Inflammatory macrophage treated with lipopolysaccharide for 1 hour (primary cell): ENCODE measurements around the gene INPP5J.
"Not testable (repeated sequence)": the region's sequence is repeated elsewhere in the genome, so short reads cannot be mapped to it uniquely, and the experiment has no call there.

Experiments
- DNase-seq, 2 donors: peaks; one replicate each; pipeline ENCODE4 v3.0.0-alpha.2; 2020 to 2022

The INPP5J gene

GRCh38 chr22:31088233-31088986 is 34.4 kb upstream of the INPP5J start:
- DNase-seq: no peak

DNA sequence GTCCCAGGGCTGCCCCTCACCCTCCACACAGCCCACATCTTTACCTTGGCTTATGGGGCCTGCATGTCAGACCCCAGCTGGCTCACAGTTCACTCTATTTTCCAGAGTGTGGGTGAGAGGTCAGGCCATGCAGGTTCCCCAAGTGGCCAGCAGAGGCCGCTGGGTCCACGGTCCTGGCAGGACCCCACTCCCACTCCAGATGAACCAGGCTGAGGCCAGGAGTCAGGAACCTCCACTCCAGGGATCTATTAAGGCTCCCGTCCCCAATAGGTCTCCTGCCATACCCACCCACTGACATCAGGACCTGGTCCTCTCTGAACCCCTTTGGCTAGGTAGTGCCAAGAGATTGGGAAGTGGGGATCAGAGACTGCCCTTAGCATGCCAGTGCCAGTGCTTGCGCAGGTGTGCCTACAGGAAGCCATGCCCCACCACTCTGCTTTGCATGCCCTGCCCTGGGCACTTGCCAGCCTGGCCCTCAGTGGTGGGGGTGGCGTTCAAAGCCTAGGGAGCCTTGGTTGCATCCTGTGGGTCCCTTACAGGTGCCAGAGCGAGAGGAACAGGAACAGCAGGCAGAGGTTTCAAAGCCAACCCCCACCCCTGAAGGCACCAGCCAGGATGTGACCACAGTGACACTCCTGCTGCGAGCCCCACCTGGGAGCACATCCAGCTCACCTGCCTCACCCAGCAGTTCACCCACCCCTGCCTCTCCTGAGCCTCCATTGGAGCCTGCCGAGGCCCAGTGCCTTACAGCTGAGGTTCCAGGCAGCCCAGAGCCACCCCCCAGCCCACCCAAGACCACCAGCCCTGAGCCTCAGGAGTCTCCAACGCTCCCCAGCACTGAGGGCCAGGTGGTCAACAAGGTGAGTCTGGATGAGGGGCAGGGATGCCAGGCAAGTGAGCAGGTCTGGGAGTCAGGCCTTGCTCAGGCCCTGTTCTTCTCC is 33.3 kb upstream of the INPP5J start:
- peak; percentile 21 to 56 for DNase-seq

GRCh38 chr22:31090217-31091085 is 32.3 kb upstream of the INPP5J start:
- no peak for DNase-seq

DNA sequence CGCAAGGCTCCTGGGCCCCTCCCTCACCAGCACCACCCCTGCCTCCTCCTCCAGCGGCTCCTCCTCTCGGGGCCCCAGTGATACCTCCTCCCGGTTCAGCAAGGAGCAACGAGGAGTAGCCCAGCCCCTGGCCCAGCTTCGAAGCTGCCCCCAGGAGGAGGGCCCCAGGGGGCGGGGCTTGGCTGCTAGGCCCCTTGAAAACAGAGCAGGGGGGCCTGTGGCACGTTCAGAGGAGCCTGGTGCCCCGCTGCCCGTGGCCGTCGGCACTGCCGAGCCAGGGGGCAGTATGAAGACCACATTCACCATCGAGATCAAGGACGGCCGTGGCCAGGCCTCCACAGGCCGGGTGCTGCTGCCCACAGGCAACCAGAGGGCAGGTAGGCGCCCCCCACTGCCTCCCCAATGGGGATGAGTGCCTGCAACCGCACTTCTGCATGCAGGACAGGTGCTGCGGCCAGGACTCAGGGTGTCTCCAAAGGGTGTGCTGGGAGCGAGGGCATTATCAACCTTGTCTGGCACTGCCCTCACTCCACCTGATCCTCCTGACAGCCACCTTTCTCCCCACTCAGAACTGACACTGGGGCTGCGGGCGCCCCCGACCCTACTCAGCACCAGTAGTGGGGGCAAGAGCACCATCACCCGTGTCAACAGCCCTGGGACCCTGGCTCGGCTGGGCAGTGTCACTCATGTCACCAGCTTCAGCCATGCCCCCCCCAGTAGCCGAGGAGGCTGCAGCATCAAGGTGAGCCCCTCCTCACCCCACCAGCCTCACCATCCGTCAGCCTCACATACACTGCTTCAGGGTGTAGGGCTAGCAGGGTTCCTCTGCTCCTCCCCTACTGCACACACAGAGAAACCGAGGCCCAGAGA is 31.4 kb upstream of the INPP5J start:
- DNase-seq: no peak

GRCh38 chr22:31092161-31092560 is 30.6 kb upstream of the INPP5J start:
- DNase-seq: no peak

DNA sequence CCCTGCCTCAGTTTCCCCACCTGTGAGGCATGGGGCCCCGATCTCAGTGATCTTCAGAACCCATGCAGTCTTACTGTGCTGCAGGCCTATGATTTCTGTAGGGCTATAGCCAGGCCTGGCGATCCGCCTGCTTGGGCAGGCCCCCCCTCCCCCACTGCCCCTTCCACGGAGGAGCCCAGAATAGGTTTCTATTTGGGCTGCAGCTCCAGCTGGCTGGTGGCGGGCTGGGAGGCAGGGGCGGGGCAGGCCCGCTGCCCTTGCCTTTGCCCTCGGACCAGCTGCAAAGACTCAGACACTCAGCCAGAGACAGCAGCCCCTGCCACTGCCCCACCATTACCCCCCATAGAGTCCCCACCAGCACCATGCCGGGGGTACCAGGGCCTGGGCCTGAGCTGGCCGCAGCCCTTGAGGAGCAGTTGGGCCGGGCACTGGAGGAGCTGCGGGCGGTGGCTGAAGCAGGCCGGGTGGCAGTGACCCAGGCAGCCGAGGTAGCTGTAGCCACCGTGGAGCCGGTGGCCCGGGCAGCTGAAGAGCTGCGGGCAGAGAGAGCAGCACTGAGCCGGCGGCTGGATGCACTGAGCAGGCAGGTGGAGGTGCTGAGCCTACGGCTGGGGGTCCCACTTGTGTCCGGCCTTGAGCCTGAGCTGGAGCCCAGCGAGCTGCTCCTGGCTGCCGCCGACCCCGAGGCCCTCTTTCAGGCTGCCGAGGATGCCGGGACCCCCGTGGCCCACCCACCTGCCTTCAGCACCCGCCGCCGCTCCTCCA is 29.5 kb upstream of the INPP5J start:
- no peak for DNase-seq

DNA sequence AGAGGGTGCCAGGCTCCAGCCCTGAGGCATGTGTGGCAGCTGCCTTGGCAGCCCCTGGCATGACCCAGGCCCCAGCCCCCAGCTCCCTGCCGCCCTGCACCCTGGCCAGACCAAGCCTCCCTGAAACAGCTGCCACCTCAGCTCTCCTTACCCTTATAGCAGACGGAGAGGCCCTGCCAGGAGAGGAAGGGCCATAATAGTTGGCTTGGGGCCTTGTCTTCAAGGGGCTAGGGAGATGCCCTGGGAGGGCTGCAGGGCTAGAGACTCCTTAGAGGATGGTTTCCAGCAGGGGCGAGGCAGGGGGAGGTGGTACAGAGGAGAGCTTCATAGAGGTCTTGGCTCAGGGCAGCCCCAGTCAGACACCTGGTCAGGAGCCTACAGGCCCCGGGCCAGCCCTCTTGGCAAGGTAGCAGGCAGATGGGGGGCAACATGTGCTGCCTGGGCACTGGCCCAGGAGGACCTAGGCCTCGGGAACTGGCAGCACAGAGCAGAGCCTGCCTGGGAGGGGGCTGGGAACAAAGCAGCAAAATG is 28.7 kb upstream of the INPP5J start:
- no peak for DNase-seq

GRCh38 chr22:31094741-31095140 is 28.0 kb upstream of the INPP5J start:
- no peak for DNase-seq

DNA sequence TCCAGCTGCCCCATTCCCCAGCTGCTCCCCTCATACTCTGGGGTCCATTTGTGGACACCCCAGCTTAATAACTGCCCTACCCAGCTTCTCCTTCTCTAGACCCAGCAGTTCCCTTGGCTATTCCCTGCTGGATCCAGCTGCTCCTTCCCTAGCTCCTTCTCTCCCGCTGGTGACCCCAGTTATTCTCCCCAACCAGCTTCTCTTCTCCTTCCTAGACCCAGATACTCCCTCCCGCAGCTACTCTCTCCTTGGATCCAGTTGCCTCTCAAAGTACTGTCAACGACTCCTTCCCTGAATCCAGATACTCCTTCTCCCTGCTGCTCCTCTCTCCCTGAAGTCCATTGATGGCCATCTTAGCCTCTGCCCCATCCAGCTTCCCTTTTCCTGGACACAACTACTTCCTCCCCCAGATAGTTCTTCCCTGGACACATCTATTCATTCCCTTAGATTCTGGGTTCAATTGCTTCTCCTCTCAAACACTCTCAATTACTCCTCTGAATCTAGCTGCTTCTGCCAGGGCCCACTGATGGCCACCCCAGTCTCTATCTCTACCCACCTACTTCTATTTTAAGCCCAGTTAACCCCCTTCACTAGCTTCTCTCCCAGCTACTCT is 27.0 kb upstream of the INPP5J start:
- no peak for DNase-seq

DNA sequence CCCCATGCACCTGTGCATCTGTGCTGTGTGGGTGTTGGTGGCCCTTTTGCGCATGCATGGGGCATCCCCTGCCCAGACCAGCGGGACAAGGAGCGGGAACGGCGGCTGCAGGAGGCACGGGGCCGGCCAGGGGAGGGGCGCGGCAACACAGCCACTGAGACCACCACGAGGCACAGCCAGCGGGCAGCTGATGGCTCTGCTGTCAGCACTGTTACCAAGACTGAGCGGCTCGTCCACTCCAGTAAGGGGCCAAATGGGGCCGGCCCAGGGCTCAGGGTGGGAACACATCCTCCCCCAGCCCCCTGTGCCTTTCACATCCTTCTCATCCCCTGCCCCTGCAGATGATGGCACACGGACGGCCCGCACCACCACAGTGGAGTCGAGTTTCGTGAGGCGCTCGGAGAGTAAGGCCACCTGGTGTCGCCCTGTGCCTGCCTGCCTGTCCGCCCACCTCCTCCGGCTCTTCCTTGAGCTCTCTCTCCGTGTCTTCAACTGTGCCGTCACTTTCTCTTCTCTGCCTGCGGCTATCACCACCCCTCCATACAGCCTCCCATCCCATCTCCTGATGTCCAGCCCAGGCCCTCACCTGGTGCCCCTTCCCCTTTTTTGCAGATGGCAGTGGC is 26.0 kb upstream of the INPP5J start:
- DNase-seq: no peak

DNA sequence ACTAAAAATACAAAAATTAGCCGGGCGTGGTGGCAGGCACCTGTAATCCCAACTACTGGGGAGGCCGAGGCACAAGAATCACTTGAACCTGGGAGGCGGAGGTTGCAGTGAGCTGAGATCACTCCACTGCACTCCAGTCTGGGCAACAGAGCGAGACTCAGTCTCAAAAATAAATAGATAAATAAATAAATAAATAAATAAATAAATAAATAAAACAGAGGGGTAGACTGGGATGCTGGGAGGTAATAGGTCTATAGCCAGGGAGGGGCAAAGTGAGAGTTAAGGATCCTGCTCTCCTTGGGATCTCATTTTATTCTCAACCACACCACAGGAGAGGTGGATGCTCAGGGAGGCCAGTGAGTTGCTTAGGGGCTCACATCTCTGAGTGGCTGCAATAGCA is 25.2 kb upstream of the INPP5J start:
- not testable (repeated sequence) for DNase-seq

DNA sequence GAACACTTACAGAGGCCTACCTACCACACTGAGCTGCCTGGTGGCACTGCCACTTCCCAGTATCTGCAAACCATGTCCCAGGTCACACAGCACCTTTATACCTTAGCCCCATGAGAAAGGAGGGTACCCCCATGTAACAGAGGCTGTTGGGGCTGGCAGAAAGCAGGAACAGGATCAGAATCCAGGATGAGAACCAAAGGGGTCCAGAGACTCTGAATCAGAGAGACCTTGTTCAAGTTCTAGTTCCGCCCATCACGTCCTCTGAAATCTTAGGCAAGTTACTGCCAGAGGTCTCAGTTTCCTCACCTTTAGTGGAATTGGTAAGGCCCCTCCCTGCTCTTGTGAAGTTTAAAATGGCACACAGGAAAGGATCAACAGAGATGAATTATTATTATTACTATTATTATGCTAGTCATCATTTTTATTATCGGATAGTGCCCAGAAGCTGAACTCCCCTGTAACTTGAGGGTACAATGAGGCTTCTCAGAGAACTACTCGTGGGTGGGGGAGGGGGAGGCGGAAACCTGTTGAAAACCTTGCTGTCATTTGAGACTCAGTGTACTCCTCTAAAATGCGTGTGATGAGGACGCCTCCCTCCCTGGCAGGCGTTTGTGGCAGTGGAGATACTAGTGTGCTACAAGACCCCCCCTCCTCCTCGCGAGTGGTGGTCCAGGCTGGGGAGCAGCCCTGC is 24.7 kb upstream of the INPP5J start:
- DNase-seq: no peak

- no peak for DNase-seq
These were observed 24.1 kb upstream of the INPP5J start for GRCh38 chr22:31098632-31099110.

DNA sequence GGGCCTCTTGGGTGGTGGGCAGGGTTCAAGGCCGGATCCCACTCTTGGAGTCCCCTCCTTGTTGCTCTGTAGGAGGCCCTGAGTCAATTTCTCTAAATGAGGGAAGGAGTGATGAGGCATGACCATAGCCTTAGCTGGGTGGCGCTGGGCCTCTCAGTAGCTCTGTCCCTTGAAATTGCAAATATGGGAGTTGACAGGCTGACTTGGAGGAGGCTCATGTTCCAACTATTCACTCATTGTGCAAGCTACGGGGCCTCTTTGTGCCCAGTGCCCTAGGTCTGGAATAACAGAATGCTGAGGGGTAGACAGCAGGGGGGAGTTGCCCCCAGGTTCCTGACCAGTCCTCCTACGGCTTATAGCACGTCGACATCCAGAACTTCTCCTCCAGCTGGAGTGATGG is 23.4 kb upstream of the INPP5J start:
- no peak for DNase-seq

GRCh38 chr22:31099841-31100761 is 22.7 kb upstream of the INPP5J start:
- no peak for DNase-seq

DNA sequence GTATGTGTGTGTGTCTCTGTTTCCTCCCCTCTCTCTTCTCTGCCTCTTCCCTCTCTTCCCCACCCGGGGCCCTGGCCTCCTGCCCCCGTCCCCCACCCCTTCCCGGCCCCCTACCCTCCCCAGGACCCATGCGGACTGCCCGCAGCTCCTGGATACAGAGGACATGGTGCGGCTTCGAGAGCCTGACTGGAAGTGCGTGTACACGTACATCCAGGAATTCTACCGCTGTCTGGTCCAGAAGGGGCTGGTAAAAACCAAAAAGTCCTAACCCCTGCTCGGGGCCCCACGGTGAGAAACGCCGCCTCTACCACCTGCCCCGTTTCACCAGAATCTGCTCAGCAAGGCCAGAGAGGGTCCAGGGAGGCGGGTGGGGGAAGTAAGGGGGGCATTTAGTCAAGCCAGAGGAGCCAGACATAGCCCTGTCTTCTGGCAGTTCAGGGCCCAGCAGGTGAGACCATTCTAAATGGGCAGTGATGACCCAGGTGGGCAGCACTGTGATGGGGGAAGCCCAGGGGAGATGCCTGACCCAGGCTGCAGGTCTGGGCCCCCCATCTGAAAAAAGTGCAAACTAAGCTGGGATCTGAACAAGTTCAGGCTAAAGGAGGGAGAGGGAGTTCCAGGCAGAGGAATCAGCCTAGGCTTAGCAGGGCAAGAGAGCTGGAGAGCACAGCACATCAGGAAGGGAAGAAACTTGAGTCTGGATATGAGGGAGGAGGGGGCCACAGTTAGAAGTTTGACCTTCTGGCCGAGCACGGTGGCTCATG is 21.8 kb upstream of the INPP5J start:
- DNase-seq: no peak

DNA sequence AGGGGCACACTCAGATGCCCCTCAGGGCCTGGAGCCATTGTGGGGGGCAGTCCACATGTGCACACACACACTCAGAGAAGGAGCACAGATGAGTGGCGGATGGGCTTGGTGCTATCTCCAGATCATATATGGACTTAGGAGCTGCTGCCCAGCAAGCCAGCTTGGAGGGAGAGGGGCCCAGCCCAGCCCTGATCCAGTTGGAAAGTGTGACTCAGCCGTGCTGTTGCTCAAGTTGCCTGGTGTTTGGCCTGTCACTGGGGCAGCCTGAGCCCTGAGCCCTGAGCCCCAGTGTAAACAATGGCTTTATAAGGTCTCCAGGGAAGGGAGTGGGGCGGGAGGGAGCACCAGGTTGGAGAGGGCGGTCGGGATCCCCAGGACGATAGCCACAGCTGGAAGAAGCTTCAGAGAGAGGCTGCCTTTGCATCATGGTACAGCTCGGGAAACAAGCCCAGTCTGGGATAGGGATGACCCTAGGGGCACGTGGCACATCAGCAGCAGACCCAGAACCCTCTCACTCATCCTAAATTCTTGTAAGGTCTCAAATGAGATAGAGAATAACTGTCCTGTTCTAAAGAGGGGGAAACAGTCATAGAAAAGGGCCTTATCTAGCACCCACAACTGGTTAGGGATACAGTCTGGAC is 20.2 kb upstream of the INPP5J start:
- no peak for DNase-seq
